Amygdala (tissue), 56 donors: Measurements from ENCODE around the gene ARHGAP35.
"Not testable (repeated sequence)": the region's sequence is repeated elsewhere in the genome, so short reads cannot be mapped to it uniquely, and the experiment has no call there.

ENCODE experiments used
- DNase-seq, 56 donors: peaks; one replicate each; lab custom pipeline; 2025; lab: John Stamatoyannopoulos, UW

ARHGAP35 gene

DNA sequence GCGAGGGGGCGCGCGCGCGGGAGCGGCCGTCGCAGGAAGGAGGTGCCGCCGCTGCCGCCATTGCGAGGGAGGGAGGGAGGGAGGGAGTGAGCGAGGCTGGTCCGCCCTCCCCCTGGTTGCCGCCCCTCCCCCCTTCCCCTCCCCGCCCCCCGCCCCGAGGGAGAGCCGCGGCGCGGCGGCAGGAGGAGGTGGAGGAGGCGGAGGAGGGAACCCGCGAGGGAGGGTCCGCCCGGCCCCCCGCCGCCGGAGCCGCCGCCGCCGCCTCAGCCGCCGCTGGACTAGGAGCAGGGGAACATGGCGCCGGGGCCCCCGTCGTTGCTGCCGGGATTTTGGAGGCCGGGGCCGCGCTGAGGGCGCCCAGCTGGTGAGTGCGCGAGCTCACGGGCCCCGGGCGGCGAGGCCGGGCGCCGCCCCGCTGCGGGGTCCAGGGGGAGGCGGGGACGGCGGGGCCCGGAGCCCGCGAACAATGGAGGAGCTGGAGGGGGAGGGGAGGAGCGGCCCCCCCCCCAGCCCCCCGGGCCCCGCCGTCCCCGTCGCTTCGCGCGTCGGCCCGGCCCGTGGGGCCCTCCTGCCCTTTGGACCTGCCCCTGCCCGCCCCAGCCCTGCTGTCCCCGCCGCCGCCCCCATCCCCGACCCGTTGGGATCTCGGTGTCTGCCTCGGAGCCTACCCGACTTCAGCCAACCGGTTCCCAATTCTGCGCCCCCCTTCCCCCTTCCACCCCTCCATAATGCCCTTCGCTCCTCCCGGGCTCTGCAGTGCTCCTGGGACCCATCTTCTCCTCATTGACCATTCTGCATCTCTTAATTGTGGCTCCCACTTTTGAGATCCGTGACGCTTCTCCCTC lies at the start of gene ARHGAP35:
TSS of gene ARHGAP35 (plus strand) at position 152 of the 845 bp plus-strand sequence. CDS start 57,679 bp downstream, outside the sequence.
- peak in 24 of 56 donors; percentile 16 to 92 (median 82) for DNase-seq

DNA sequence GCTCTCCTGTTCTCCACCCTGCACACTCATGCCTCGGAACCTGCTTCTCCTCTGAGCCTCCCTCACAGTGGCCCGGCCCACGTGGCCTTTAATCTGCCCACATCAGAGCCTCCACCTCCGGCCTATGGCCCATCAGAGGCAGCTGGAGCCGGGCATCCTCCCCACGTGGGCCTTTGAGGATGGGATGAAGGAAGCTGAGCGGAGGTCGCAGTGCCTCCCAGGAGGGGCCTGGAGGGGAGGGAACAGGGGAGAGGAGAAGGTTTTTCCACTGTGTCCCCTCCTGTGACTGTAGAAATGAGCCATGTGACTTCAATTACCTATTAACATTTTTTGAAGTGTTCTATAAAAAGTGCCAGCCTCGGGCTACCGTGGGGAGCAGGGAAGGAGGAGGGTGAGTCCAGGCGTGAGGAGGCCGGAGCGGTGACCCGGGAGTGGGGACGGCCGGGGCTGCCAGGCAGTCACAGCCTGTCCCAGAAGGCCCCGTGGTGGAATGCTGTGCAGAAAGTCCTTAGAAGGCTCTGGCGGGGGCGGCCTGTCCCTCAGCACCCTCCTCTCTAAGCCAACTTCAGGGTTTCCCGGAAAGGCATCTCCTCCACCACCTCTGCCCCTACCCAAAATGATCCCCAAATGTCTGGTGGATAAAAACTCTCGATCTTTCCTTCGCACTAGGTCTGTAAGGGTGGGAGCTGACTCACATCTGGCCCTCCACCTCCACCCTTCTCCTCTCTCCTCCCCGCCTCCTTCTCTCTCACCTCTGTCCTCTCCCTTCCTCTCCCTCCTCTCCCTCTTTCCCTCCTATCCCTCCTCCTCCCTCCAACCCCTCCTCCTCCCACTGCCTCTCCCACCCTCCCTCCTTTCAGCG lies 47.6 kb upstream of the ARHGAP35 start:
- DNase-seq: no peak

GRCh38 chr19:46813839-46814358 lies 46.9 kb upstream of the ARHGAP35 start:
- DNase-seq: peak in 1 of 56 donors; percentile 9

DNA sequence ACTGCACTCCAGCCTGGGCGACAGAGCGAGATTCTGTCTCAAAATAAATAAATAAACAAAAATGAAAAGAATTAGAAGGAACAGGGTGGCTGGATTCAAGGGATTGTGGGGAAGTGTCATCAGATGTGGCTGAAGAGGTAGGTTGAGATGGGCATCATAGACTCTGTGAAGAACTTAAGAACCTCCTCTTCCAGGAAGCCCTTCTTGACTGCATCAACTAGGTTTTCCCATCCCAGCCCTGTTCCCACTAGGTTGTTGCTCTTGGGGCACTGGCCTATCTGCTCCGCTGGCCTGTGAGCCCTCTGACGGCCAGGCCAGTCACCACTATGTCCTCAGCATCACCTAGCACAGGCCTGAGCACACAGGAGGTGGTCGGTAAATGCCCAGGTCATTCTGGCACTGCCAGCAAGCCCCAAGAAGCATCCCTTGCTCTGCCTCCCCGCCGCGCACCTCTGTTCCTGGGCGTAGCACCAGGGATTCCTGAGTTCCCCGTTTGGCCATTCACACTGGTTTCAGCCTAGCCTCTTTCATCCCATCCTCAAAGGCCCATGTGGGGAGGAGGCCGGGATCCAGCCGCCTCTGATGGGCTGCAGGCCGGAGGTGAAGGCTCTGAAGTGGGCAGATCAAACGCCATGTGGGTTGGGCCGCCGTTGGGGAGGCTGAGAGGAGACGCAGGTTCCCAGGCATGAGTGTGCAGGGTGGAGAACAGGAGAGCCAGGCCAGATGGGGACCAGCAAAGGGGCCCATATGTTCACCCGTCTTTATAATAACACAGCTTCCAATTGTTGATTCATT lies 44.8 kb upstream of the ARHGAP35 start:
- no peak for DNase-seq

DNA sequence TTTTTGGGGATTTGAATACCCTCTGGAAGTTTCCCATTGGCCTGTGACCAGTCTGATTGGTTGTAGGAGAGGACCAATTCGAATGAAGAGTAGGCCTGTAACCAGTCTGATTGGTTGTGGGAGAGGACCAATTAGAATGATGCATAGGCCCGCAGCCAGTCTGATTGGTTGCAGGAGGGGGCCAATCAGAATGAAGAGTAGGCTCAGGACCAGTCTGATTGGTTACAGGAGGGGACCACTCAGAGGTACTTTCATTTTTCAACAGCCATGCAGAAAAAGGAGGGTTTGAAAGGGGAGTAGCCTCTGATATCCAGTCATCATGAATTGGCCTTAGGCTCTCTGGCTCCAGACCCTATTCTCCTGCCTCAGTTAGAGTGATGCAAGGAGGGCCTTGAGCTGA lies 42.0 kb upstream of the ARHGAP35 start:
- no peak for DNase-seq

GRCh38 chr19:46821512-46822409 lies 39.0 kb upstream of the ARHGAP35 start:
- DNase-seq: no peak

GRCh38 chr19:46822410-46822787 lies 38.4 kb upstream of the ARHGAP35 start:
- DNase-seq: not testable (repeated sequence)

- no peak for DNase-seq
These were observed 37.7 kb upstream of the ARHGAP35 start for GRCh38 chr19:46823049-46823448.

DNA sequence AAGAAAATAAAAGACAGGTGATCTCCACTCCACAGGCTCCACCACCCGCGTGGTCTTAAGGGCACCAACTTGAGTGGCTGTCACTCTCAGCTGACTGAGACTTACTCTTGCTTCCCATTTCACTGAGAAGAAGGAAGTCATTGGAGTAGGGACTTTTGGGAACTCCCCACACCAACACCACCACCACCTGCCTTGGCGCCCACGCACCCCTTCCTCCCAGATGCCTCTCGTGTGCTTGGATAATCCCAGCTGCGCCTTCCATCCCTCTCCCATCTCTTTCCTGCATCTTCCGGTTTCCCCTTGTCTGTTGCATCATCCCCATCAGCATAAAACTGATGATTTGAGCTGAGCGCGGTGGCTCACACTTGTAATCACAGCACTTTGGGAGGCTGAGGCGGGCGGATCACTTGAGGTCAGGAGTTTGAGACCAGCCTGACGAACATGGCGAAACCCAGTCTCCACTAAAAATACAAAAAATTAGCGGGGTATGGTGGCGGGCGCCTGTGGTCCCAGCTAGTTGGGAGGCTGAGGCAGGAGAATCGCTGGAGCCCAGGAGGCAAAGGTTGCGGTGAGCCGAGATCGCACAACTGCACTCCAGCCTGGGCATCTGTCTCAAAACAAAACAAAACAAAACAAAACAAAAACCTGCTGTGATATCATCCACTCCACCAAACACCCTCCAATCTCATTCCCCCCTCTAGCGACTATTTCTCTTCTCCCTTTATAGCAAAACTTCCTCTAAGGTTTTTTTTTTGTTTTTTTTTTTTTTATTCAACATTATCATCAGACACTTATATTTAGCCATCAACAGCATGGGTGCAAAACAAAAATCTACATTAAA lies 35.7 kb upstream of the ARHGAP35 start:
- peak in 2 of 56 donors; percentile 20 to 39 for DNase-seq

DNA sequence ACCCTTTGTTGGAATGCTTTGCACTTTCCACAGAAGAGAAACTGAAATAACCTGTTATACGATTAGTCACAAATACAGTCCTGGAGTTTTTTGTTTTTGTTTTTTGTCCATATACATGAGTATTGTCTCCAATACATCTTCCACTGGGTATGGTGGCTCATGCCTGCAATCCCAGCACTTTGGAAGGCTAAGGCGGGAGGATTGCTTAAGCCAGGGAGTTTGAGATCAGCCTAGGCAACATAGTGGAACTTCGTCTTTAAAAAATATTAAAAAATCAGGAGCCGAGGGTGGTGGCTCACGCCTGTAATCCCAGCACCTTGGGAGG lies 35.1 kb upstream of the ARHGAP35 start:
- DNase-seq: no peak

- DNase-seq: no peak
These were observed 32.3 kb upstream of the ARHGAP35 start for GRCh38 chr19:46828484-46828883.

DNA sequence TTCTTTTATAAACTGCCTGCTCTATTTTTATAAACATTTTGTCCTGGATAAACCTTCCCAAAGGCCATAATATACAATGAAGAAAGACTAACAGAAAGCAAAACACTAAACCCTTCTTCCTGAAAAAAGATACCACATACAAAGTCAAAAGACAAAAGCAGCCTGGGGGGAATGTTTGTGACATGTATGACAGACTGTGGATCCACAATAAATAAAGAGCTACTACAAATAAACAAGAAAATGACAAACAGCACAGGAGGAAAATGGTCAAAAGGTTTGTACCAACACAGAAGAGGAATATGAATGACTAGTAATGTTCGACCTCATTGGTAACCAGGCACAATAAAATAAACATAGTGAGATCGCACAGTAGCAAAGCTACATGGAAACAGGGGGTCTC lies 29.9 kb upstream of the ARHGAP35 start:
- no peak for DNase-seq

DNA sequence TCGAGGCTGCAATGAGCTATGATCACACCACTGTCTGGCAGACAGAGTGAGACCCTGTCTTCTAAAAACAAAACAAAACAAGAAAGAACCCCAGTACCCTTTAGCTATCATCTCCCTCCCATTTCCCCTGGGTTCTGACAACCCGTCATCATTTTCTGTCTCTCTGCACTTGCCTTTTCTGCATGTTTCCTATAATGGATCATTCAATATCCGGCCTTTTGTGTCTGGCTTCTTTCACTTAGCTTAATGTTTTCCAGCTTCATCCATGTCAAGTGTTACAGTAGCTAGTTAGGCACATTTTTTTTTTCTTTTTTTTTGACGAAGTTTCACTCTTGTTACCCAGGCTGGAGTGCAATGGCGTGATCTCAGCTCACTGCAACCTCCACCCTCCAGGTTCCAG lies 26.7 kb upstream of the ARHGAP35 start:
- no peak for DNase-seq

DNA sequence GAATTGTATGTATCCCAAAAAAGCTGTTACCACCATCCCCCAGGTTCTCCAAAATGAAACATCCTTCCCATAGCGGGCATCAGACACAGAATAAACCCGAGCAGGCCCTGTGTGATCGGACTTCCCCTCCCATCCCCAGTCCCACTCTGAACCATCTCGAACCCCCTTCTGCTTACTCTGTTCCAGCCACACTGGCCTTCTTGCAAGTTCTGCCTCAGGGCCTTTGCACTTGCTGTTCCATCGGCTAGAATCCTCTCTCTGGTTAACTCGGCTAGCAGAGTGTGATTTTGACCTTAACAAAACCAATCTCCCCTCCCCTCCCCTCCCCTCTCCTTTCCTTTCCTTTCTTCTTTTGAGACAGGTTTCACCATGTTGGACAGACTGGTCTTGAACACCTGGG lies 25.8 kb upstream of the ARHGAP35 start:
- no peak for DNase-seq

GRCh38 chr19:46838160-46838559 lies 22.6 kb upstream of the ARHGAP35 start:
- DNase-seq: no peak

DNA sequence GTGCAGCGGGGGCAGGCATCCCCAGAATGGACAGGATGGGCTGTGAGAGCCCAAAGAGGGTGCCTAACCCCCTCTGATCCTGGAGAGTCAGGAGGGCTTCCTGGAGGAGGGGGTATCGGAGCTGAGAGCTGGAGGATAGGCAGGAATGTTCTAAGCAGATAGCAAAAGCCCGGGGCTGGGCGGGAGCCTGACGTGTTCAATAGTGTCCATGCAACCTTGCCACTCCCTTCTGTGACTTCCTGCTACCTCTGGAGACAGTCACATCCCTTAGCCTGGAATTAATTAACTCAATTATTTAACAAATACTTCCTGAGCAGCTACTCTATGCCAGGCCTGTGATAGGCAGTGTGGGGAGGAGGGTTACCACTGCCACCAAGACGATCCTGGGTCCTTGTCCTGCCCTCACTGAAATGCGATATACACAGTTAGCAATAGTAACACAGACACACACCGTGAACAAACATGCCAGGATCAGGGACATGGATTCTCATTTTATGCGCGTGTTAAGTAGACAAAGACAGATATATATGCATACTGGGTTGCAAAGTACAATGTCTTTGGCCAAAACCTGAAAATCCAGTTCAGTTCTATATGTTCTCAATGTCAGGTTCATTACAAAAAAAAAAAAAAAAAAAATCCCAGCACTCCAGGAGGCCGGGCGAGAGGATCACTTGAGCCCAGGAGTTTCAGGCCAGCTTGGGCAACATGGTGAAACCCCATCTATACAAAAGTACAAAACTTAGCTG lies 20.9 kb upstream of the ARHGAP35 start:
- no peak for DNase-seq

DNA sequence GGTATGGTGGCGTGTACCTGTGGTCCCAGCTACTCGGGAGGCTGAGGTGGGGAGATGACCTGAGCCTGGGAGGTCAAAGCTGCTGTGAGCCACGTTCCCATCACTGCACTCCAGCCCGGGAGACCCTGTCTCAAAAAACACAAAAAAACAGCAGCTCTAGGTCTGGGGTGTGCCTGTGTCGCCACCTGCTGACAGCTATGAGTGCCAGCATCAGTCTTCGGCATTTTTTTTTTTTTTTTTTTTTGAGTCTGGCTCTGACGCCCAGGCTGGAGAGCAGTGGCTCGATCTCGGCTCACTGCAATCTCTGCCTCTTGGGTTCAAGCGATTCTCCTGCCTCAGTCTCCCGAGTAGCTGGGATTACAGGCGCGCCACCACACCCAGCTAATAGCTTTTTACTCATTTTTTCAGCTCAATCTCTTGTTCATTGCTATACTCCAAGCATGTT lies 20.3 kb upstream of the ARHGAP35 start:
- peak in 23 of 56 donors; percentile 11 to 56 (median 23) for DNase-seq
